Spinal cord (tissue), 10 donors: ENCODE data around the gene MARF1. TPM values are rescaled to one million over a fixed set of nuclear protein-coding genes. Genes with fewer than 3 reads are reported as not detected.
"Not testable (repeated sequence)": the region's sequence is repeated elsewhere in the genome, so short reads cannot be mapped to it uniquely, and the experiment has no call there.

Source experiments
- DNase-seq, 6 donors: peaks; one replicate each; pipeline versions ENCODE4 v3.0.0 to v3.0.0-alpha.2; 2013 to 2015; ENCODE audit warnings: low spot score in 6 of 6, low read depth in 4 of 6
- H3K27ac ChIP-seq: one replicate; pipeline ENCODE4 v1.5.1; 2013; ENCODE audit warnings: low read depth, low read length, control low read depth
- H3K27me3 ChIP-seq: one replicate; pipeline ENCODE4 v1.6.1; 2013; ENCODE audit warnings: low read length; ENCODE audit not compliant: control insufficient read depth, insufficient read depth
- H3K36me3 ChIP-seq: one replicate; pipeline ENCODE4 v1.6.1; 2013; ENCODE audit warnings: low read length; ENCODE audit not compliant: control insufficient read depth, insufficient read depth
- H3K4me1 ChIP-seq: one replicate; pipeline ENCODE4 v1.6.1; 2013; ENCODE audit warnings: low read length; ENCODE audit not compliant: control insufficient read depth, insufficient read depth
- H3K4me3 ChIP-seq: one replicate; pipeline ENCODE4 v1.5.1; 2013; ENCODE audit warnings: low read depth, low read length, control low read depth
- H3K9me3 ChIP-seq: one replicate; pipeline ENCODE4 v1.6.1; 2013; ENCODE audit warnings: low read length; ENCODE audit not compliant: control insufficient read depth, insufficient read depth
- WGBS: methylation state at CpG from one replicate; pipeline ENCODE4 v1.1.5; 2013; ENCODE audit warnings: missing lambda C conversion rate; ENCODE audit not compliant: insufficient coverage; 5-methylcytosine and 5-hydroxymethylcytosine counted together
- polyA plus RNA-seq, 2 donors: library from polyadenylated mRNA; unstranded; fragments of 120-200 nt; gene quantifications; one replicate each; pipeline ENCODE4 v1.2.1, GENCODE V29; 2013; ENCODE audit not compliant: insufficient read length in 2 of 2
- total RNA-seq, 2 donors: library from RNA; depleted of rRNA in 1 of 2; stranded (reverse); fragments of 120-200 nt in 1 of 2; fragments of >200 nt in 1 of 2; gene quantifications; one replicate each; pipeline versions ENCODE4 v1.2.3 to v1.2.4, GENCODE V29; 2013 to 2014
- donor health status: healthy.

Gene MARF1
- total and polyA plus RNA-seq, 4 donors, result 21.8 to 41.8 (median 33.2) TPM

GRCh38 chr16:15655561-15655960 lies 12.6 kb upstream of the MARF1 start:
- not testable (repeated sequence) for H3K4me3 ChIP-seq, H3K27ac ChIP-seq, H3K9me3 ChIP-seq, H3K27me3 ChIP-seq, DNase-seq, H3K36me3 ChIP-seq
- H3K4me1 ChIP-seq, result peaks cover 13% of the 10 kb centered on the region
- WGBS, result no CpG with 5 or more reads among the region's 6 CpGs

DNA sequence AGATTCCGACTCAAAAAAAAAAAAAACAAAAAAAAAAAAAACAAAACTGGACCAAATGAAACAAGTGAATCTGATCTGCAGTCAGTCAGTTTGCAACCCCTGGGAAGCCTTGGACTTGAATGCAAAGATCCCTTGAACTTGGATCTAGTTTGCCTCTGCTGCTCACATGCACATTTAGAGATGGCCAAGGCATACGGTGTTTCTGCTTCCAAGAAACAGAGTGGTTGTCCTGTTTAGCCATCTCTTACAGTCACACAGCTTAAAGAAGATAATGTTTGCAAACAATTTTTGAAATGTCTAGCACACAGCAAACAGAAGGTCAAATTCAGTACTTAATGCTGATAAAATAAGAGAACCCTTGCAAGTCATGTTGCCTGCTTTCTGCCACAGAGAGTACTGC lies 11.6 kb upstream of the MARF1 start:
- Histone ChIP-seq H3K27ac (no peak overlapping the region), H3K4me3 (no peak overlapping the region), H3K9me3 (no peaks in the 10 kb centered on the region), H3K4me1 (peaks cover 17% of the 10 kb centered on the region), H3K27me3 (no peaks in the 10 kb centered on the region), H3K36me3 (peaks cover 3% of the 10 kb centered on the region)
- no CpG with 5 or more reads among the region's 2 CpGs for WGBS
- DNase-seq, result no peak

DNA sequence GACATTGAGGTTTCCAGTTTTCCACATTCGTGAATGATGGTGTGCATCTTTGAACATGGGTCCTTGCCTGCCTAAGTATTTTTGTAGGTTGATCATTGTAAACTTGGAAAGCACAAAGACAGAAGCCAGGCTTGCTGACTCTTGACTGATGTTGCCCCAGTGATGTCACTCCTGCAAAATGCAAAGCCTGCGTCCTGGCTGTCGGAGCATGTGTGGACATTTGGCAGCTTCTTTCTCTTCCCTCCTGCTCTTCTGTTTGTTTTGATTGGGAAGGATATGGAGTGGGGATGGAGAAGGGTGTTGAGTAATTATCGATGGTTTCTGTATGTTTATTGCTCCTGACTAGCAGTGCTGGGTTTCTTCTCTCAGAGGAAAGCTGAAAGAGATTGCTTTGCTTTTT lies 10.3 kb upstream of the MARF1 start:
- WGBS, result 25% methylated on average over 3 of the region's 4 CpGs

DNA sequence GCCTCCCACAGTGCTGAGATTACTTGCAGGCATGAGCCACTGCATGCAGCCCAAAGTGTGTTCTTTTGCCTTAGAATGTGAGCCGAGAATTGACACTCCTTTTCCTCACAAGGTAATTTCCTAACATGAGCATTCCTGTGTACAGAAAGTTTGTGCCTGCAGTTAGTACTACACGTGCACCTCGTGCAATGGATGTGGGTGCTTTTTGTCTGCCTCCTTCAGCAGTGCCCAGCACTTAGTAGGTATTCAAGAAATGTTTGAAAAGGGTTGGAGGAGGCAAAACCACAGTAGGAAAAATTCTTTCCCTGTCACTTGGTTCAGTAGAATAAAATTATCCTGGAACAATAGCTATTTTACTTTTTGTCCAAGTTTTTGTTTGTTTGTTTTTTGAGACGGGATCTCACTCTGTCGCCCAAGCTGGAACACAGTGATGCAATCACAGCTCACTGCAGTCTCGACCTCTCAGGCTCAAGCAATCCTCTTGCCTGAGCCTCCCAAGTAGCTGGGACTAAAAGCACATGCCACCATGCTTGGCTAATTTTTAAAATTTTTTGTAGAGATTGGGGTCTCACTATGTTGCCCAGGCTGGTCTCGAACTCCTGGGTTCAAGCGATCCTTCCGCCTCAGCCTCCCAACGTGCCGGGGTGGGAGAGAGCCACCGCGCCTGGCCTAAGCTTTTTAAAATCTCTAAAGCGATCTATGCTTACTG lies 9.5 kb upstream of the MARF1 start:
- peaks cover 21% of the 10 kb centered on the region for H3K4me1 ChIP-seq
- no peak for DNase-seq
- H3K36me3 ChIP-seq, result peaks cover 3% of the 10 kb centered on the region
- WGBS, result 93% methylated on average over 5 of the region's 14 CpGs
- no peak overlapping the region for H3K4me3 ChIP-seq
- no peaks in the 10 kb centered on the region for H3K9me3 ChIP-seq
- peak overlapping the region; percentile 22 for H3K27ac ChIP-seq
- no peaks in the 10 kb centered on the region for H3K27me3 ChIP-seq

More for the DNA sequence above, 10.3 kb upstream of the MARF1 start:
- Histone ChIP-seq H3K4me1 (peaks cover 21% of the 10 kb centered on the region), H3K36me3 (peaks cover 3% of the 10 kb centered on the region), H3K27me3 (no peaks in the 10 kb centered on the region), H3K9me3 (no peaks in the 10 kb centered on the region), H3K4me3 (no peak overlapping the region), H3K27ac (peak overlapping the region; percentile 22)
- DNase-seq, result no peak

DNA sequence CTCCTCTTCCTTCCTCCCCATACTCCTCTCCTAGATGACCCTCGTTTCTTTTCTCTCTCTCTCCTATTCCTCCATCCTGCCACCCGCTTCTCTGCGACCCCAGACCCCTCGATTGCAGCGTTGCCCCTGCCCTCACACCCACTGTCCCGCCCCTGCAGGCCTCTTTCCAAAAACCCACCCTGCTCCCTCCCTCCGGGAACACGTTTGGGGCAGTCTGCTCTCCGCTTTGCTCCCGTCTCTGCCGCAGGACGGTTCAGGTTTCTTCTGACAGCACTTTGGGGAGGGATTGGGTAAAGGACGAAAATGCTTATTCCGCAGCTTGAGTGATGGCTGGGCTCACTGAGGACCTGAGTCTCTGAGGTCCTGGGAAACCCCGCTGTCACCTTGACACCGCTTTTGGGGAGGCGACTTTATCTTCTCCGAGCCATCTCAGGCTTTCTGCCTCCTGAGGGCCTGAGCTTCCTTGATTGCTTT lies 7.8 kb upstream of the MARF1 start:
- Histone ChIP-seq H3K27ac (peak overlapping the region; percentile 88), H3K4me1 (peaks cover 21% of the 10 kb centered on the region), H3K36me3 (peaks cover 3% of the 10 kb centered on the region), H3K27me3 (no peaks in the 10 kb centered on the region), H3K9me3 (no peaks in the 10 kb centered on the region), H3K4me3 (peak overlapping the region; percentile 84)
- 2% methylated on average over 15 of the region's 18 CpGs for WGBS
- DNase-seq, result peak in 3 of 6 donors; percentile 6 to 49 (median 15)

DNA sequence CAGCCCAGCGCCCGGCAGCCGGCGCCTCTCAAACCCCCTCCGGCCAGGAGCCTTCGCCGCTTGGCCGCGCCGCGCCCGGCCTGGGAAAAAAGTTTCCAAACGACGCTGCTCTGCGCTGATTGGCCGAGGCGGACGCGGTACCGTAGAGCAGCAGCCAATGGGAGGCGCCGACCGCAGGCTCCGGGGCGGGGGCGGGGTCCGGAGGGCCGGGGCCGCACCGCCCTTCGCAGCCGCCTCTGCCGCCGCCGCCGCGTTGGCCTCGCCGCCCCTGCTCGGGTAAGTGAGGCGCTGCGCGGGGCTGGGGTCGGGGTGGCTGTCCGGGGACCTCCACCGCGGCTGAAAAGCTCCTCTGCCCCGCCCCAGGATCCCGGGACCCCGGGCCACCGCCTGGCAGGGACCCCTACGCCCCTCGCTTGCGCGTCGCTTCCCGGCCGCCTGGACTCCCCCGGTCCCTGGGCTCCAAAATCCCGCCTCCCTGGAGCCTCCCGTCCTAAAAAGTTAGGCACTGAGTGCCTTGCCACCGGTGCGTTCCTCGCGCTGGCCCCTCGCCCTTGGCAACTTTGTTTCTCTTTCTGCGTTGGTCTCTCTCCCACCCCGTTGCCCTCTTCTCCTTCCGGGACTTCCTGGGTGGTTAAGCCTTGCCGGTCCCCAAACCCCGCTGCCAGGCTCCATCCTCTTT lies 7.2 kb upstream of the MARF1 start, which contains the start of gene NDE1:
NDE1 (plus strand) TSS at position 227 of the 679 bp plus-strand sequence. CDS start 14,534 bp downstream, outside the sequence.
- Histone ChIP-seq H3K27me3 (no peaks in the 10 kb centered on the region), H3K9me3 (no peaks in the 10 kb centered on the region), H3K36me3 (peaks cover 3% of the 10 kb centered on the region), H3K4me3 (peak within 1 kb of the TSS; percentile 84), H3K4me1 (peaks cover 21% of the 10 kb centered on the region), H3K27ac (peak within 1 kb of the TSS; percentile 88)
- WGBS, result under 1% methylated on average over 71 of the region's 71 CpGs
- DNase-seq, result peak in 5 of 6 donors; percentile 71 to 96 (median 81)

- DNase-seq, result no peak
- no peaks in the 10 kb centered on the region for H3K9me3 ChIP-seq
- no peaks in the 10 kb centered on the region for H3K27me3 ChIP-seq
- under 1% methylated on average over 14 of the region's 14 CpGs for WGBS
- H3K4me1 ChIP-seq, result peaks cover 21% of the 10 kb centered on the region
- H3K36me3 ChIP-seq, result peaks cover 3% of the 10 kb centered on the region
- H3K27ac ChIP-seq, result peak overlapping the region; percentile 86
- peak overlapping the region; percentile 44 for H3K4me3 ChIP-seq
Measured at GRCh38 chr16:15649727-15650018, 6.7 kb upstream of the MARF1 start.

GRCh38 chr16:15649311-15649710 lies 6.4 kb upstream of the MARF1 start:
- not testable (repeated sequence) for H3K27me3 ChIP-seq, DNase-seq, H3K9me3 ChIP-seq, H3K36me3 ChIP-seq
- 73% methylated on average over 13 of the region's 17 CpGs for WGBS
- Histone ChIP-seq H3K4me1 (peaks cover 21% of the 10 kb centered on the region), H3K27ac (peak overlapping the region; percentile 86), H3K4me3 (peak overlapping the region; percentile 44)

DNA sequence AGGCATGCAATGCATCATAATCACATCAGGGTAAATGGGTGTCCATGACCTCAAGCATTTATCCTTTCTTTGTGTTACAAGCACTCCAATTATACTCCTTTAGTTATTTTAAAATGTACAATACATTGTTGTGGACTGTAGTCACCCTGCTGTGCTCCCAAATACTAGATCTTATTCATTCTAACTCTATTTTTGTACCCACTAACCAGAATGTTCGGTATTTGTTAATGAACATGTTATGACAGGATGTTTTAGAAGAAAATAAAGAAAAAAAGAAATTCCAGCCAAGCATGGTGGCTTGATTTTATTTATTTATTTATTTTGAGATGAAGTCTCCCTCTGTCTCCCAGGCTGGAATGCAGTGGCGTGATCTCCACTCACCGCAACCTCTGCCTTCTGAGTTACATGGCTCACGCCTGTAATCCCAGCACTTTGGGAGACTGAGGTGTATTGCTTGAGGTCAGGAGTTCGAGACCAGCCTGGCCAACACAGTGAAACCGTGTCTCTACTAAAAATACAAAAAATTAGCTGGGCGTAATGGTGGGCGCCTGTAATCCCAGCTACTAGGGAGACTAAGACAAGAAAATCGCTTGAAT lies 5.3 kb upstream of the MARF1 start:
- no peak for DNase-seq
- H3K27me3 ChIP-seq, result no peaks in the 10 kb centered on the region
- H3K4me1 ChIP-seq, result peaks cover 21% of the 10 kb centered on the region
- H3K27ac ChIP-seq, result no peak overlapping the region
- WGBS, result 95% methylated on average over 8 of the region's 9 CpGs
- H3K9me3 ChIP-seq, result no peaks in the 10 kb centered on the region
- peaks cover 3% of the 10 kb centered on the region for H3K36me3 ChIP-seq
- H3K4me3 ChIP-seq, result no peak overlapping the region
